Ascending aorta (tissue), 2 donors: Measurements from ENCODE around the gene MRPS35. TPM values are rescaled to one million over a fixed set of nuclear protein-coding genes. Genes with fewer than 3 reads are reported as not detected.

Experiments used
- DNase-seq, 2 donors: peaks; one replicate each; pipeline ENCODE4 v3.0.0-alpha.2; 2019; ENCODE audit warnings: low spot score in 2 of 2
- H3K27ac ChIP-seq, 2 donors: fragments of 200-600 bp; sonication (generic); one replicate each; pipeline ENCODE4 v1.5.1; 2016 to 2017; ENCODE audit warnings: mild to moderate bottlenecking in 1 of 2
- H3K27me3 ChIP-seq: fragments of 200-600 bp; sonication (generic); one replicate; pipeline ENCODE4 v1.5.1; 2017
- H3K36me3 ChIP-seq, 2 donors: fragments of 200-600 bp; sonication (generic); one replicate each; pipeline ENCODE4 v1.5.1; 2016
- H3K4me1 ChIP-seq, 2 donors: fragments of 200-600 bp; sonication (generic); one replicate each; pipeline ENCODE4 v1.5.1; 2016 to 2017; ENCODE audit warnings: mild to moderate bottlenecking in 1 of 2
- H3K4me3 ChIP-seq, 2 donors: fragments of 200-600 bp; sonication (generic); one replicate each; pipeline ENCODE4 v1.5.1; 2016 to 2017; ENCODE audit warnings: mild to moderate bottlenecking in 1 of 2
- H3K9me3 ChIP-seq, 2 donors: fragments of 200-600 bp; sonication (generic); one replicate each; pipeline ENCODE4 v1.5.1; 2016
- CTCF ChIP-seq, 3 experiments: fragments of 200-600 bp in 2 of 3; fragments of 450-650 bp in 1 of 3; sonication (generic) in 2 of 3; IDR thresholded peaks; one replicate each; pipeline ENCODE4 v1.5.1; 2016 to 2019; ENCODE audit warnings: antibody characterized with exemption in 3 of 3, mild to moderate bottlenecking in 1 of 3, moderate library complexity in 1 of 3
- intact Hi-C: fragments of 100-400 bp; cut with DNase I; formaldehyde crosslinking; loops from one replicate; pipeline ENCODE4 v1.15.1; 2023
- total RNA-seq: library from RNA; depleted of rRNA; stranded (reverse); fragments of >200 nt; gene quantifications from one replicate; pipeline ENCODE4 v1.1.0, GENCODE V29; 2016

MRPS35 gene
- total RNA-seq, 1 donor from 2014 or later = 2.7 TPM

GRCh38 chr12:27695556-27696292 is 14.9 kb upstream of the MRPS35 start:
- no peak for TF ChIP-seq CTCF (IDR thresholded peaks at IDR 0.05)
- H3K36me3 ChIP-seq = peaks cover 37 to 59% of the 10 kb centered on the region in 2 donors
- H3K9me3 ChIP-seq = no peaks in the 10 kb centered on the region
- H3K27ac ChIP-seq = no peak overlapping the region
- no peak for DNase-seq
- no peaks in the 10 kb centered on the region for H3K27me3 ChIP-seq
- no peak overlapping the region for H3K4me3 ChIP-seq
- H3K4me1 ChIP-seq = no peaks in the 10 kb centered on the region
- intact Hi-C loops = no loop called here

GRCh38 chr12:27696293-27696652 is 14.4 kb upstream of the MRPS35 start, which contains the start of gene REP15:
Gene REP15 (plus strand): TSS chr12:27696447. CDS start chr12:27696563, 116 bp downstream.
- TF ChIP-seq CTCF (IDR thresholded peaks at IDR 0.05) = no peak
- Histone ChIP-seq H3K27ac (no peak within 1 kb of the TSS), H3K4me3 (no peak within 1 kb of the TSS), H3K27me3 (no peaks in the 10 kb centered on the region), H3K9me3 (no peaks in the 10 kb centered on the region), H3K36me3 (peaks cover 31 to 54% of the 10 kb centered on the region in 2 donors), H3K4me1 (no peaks in the 10 kb centered on the region)
- intact Hi-C loops = no loop called here
- no peak for DNase-seq

- no peak overlapping the region for H3K27ac ChIP-seq
- H3K9me3 ChIP-seq = no peaks in the 10 kb centered on the region
- no peak overlapping the region for H3K4me3 ChIP-seq
- no peak for DNase-seq
- peaks cover 27 to 46% of the 10 kb centered on the region in 2 donors for H3K36me3 ChIP-seq
- no peaks in the 10 kb centered on the region for H3K27me3 ChIP-seq
- H3K4me1 ChIP-seq = no peaks in the 10 kb centered on the region
- intact Hi-C loops = no loop called here
- no peak for TF ChIP-seq CTCF (IDR thresholded peaks at IDR 0.05)
Measured at GRCh38 chr12:27696864-27697564, 13.6 kb upstream of the MRPS35 start.

- Histone ChIP-seq H3K27me3 (no peaks in the 10 kb centered on the region), H3K36me3 (no peaks in the 10 kb centered on the region), H3K9me3 (no peaks in the 10 kb centered on the region), H3K27ac (no peak overlapping the region), H3K4me1 (peaks cover 0 to 4% of the 10 kb centered on the region in 2 donors), H3K4me3 (no peak overlapping the region)
- intact Hi-C loops = loop anchor here (5.0 kb wide), 2 partner anchors 282 to 372 kb away; partner anchors contain the start of gene BMAL2
- peak in 1 of 2 donors; percentile 87 for DNase-seq
- TF ChIP-seq CTCF (IDR thresholded peaks at IDR 0.05) = peak; percentile 65 to 84 (median 80)
Measured at GRCh38 chr12:27703720-27704452, 6.7 kb upstream of the MRPS35 start.

- intact Hi-C loops = no loop called here
- H3K36me3 ChIP-seq = no peaks in the 10 kb centered on the region
- H3K4me1 ChIP-seq = peaks cover 0 to 8% of the 10 kb centered on the region in 2 donors
- H3K27me3 ChIP-seq = no peaks in the 10 kb centered on the region
- H3K27ac ChIP-seq = no peak overlapping the region
- no peak for TF ChIP-seq CTCF (IDR thresholded peaks at IDR 0.05)
- H3K9me3 ChIP-seq = no peaks in the 10 kb centered on the region
- no peak overlapping the region for H3K4me3 ChIP-seq
- DNase-seq = no peak
Measured at GRCh38 chr12:27705263-27705662, 5.4 kb upstream of the MRPS35 start.
